Effector memory CD4-positive, alpha-beta T cell (primary cell): ENCODE measurements around the gene OGDHL.

ENCODE experiments used
- DNase-seq, 3 donors: peaks; one replicate each; pipeline ENCODE4 v3.0.0-alpha.2; 2020
- H3K27ac ChIP-seq: 2 replicates; pipeline ENCODE4 v1.7.0; 2013; ENCODE audit warnings: mild to moderate bottlenecking, low read length, moderate library complexity; ENCODE audit not compliant: insufficient read depth, poor library complexity, severe bottlenecking
- H3K27me3 ChIP-seq: replicated peaks from 2 replicates; pipeline ENCODE4 v1.7.0; 2013; ENCODE audit warnings: mild to moderate bottlenecking, low read length; ENCODE audit not compliant: insufficient read depth, control insufficient read depth, poor library complexity, severe bottlenecking
- H3K36me3 ChIP-seq: 2 replicates; pipeline ENCODE4 v1.7.0; 2013; ENCODE audit warnings: mild to moderate bottlenecking, low read length, moderate library complexity; ENCODE audit not compliant: control insufficient read depth, insufficient read depth
- H3K4me1 ChIP-seq: 2 replicates; pipeline ENCODE4 v1.7.0; 2013; ENCODE audit warnings: low read length, mild to moderate bottlenecking; ENCODE audit not compliant: control insufficient read depth, insufficient read depth, poor library complexity, severe bottlenecking
- H3K4me3 ChIP-seq: 2 replicates; pipeline ENCODE4 v1.7.0; 2013; ENCODE audit warnings: low read length, low read depth, mild to moderate bottlenecking; ENCODE audit not compliant: insufficient read depth, poor library complexity, severe bottlenecking
- H3K9me3 ChIP-seq: 2 replicates; pipeline ENCODE4 v1.7.0; 2013; ENCODE audit warnings: mild to moderate bottlenecking, low read length, moderate library complexity; ENCODE audit not compliant: control insufficient read depth

The OGDHL gene

DNA sequence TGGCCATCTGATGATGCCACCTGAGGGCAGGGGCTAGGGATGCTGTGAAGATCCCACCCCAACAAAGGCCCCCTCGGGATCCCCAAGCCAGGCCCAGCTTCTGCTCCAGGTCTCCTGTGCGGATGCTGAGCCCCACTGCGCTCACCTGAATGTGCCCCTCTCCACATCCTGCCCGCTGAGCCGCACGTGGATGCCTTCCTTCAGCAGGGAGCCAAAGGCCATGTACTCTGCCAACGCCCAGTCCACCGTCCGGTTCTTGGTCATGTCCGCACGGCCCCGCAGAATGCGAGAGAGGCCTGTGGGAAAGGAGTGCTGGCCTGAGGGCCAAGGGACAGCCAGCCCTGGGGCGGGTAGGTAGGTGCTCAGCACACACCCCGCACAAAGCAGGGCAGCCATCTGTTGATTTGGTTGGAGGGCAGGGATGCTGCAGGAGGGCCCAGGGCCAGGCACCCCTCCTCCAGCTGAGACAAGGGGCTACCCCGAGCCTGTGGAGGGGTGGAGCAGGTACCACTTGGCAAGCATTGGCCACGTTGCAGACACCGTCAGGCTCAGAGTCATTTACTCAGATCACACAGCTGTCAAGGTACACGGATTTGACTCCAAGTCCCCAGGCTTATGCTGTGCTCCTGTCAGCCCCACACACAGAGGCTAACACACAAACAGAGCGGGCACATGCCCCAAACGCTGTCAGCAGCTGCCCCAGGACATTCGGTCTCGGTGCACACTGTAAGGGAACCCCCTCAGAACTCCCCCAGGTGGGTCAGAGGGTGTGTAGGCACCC is 19.2 kb downstream of the OGDHL start:
- H3K36me3 ChIP-seq: no peaks in the 10 kb centered on the region

GRCh38 chr10:49741108-49741995 is 20.8 kb downstream of the OGDHL start:
- no peaks in the 10 kb centered on the region for H3K4me1 ChIP-seq
- no peak for DNase-seq

More for the DNA sequence above, 19.2 kb downstream of the OGDHL start:
- no peak overlapping the region for H3K27ac ChIP-seq
- DNase-seq: no peak
- H3K4me3 ChIP-seq: no peak overlapping the region
- H3K9me3 ChIP-seq: no peaks in the 10 kb centered on the region
- no peaks in the 10 kb centered on the region for H3K4me1 ChIP-seq
- H3K27me3 ChIP-seq: no peaks in the 10 kb centered on the region

DNA sequence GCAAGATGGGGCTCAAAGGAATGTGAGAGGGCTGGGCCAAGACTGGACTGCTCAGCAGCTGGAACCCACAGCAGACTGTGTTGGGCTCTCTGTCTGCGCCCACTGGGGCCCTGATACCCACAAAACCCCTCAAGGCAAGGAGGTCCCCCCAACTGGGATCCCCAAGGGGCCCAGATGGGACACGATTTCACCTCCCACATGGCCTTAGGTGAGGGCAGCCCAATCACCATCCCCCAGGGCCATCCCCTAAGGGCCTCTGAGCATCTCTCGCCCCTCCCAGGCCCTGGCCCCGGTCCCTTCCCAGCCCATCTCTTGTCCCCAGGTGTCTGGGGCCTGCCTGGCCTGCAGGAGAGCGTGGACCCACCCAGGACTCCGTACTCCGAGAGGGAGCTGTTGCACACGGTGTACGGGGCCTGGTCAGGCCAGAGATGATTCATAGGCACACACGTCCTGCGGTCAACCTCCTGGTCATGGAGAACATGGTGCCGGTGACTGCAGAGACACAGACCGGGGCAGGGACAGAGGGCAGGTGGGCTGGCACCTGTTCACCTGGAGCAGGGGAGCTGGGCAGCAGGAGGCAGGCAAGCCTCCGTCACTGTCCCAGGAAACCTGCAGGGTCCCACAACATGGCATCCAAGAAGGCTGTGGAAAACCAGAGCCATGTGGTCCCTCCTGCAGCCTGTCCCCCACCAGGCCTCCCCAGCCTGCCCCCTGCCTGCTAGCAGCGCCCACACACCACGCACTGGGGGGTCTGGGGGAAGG is 21.6 kb downstream of the OGDHL start:
- H3K4me1 ChIP-seq: no peaks in the 10 kb centered on the region
- no peak for DNase-seq
- H3K4me3 ChIP-seq: no peak overlapping the region
- H3K36me3 ChIP-seq: no peaks in the 10 kb centered on the region
- H3K27ac ChIP-seq: no peak overlapping the region
- no peaks in the 10 kb centered on the region for H3K9me3 ChIP-seq
- no peaks in the 10 kb centered on the region for H3K27me3 ChIP-seq

More at GRCh38 chr10:49741108-49741995, 20.8 kb downstream of the OGDHL start:
- Histone ChIP-seq H3K27me3 (no peaks in the 10 kb centered on the region), H3K4me3 (no peak overlapping the region), H3K27ac (no peak overlapping the region), H3K36me3 (no peaks in the 10 kb centered on the region), H3K9me3 (no peaks in the 10 kb centered on the region)

GRCh38 chr10:49739426-49739825 is 22.7 kb downstream of the OGDHL start:
- no peaks in the 10 kb centered on the region for H3K27me3 ChIP-seq
- H3K36me3 ChIP-seq: no peaks in the 10 kb centered on the region
- H3K4me1 ChIP-seq: no peaks in the 10 kb centered on the region
- no peaks in the 10 kb centered on the region for H3K9me3 ChIP-seq
- H3K27ac ChIP-seq: no peak overlapping the region
- no peak overlapping the region for H3K4me3 ChIP-seq
- no peak for DNase-seq

DNA sequence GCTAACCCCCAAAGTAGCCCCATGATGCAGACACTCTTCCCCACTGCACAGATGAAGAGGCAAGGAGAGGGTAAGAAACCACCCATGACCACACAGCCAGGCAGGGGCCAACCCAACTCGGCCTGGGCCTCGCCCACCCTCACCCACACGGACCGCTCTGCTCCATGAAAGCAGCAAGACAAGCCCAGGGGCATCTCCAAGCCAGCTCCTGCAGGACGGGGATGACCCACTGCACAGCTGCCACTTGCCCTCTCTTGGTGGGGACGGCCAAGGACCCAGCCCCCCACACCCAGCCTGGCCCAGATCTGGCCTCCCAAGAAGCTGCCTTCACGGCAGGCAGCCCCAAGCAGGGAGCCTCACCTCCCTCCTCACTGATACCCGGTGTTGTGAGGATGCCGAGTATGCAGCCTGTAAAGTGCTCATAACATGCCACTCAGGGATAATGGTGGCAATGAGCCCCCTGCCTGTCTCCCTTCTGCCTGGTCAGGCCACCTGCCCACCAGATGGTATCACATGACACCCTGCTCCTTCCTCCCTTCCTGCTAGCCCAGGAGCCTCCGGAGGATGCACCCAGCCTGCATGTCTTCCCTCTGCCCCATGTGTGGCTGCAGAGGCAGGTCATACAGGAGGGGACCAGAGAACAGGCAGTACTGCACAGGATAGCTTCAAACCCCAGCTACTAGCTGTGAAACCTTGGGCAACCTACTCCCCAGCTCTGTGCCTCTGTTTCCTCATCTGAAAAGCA is 23.3 kb downstream of the OGDHL start:
- H3K4me1 ChIP-seq: no peaks in the 10 kb centered on the region
- no peak overlapping the region for H3K4me3 ChIP-seq
- H3K36me3 ChIP-seq: no peaks in the 10 kb centered on the region
- H3K9me3 ChIP-seq: no peaks in the 10 kb centered on the region
- DNase-seq: no peak
- no peak overlapping the region for H3K27ac ChIP-seq
- no peaks in the 10 kb centered on the region for H3K27me3 ChIP-seq

GRCh38 chr10:49737474-49738201 is 24.5 kb downstream of the OGDHL start:
- DNase-seq: no peak
- H3K4me3 ChIP-seq: no peak overlapping the region
- H3K27me3 ChIP-seq: no peaks in the 10 kb centered on the region
- H3K36me3 ChIP-seq: no peaks in the 10 kb centered on the region
- H3K9me3 ChIP-seq: no peaks in the 10 kb centered on the region
- no peaks in the 10 kb centered on the region for H3K4me1 ChIP-seq
- no peak overlapping the region for H3K27ac ChIP-seq

- H3K4me1 ChIP-seq: no peaks in the 10 kb centered on the region
- H3K36me3 ChIP-seq: no peaks in the 10 kb centered on the region
- no peak for DNase-seq
- no peak overlapping the region for H3K4me3 ChIP-seq
- no peaks in the 10 kb centered on the region for H3K27me3 ChIP-seq
- H3K27ac ChIP-seq: no peak overlapping the region
- H3K9me3 ChIP-seq: no peaks in the 10 kb centered on the region
These were observed 25.5 kb downstream of the OGDHL start for GRCh38 chr10:49736564-49737113.

- no peaks in the 10 kb centered on the region for H3K4me1 ChIP-seq
- H3K27me3 ChIP-seq: no peaks in the 10 kb centered on the region
- H3K36me3 ChIP-seq: no peaks in the 10 kb centered on the region
- no peaks in the 10 kb centered on the region for H3K9me3 ChIP-seq
- no peak overlapping the region for H3K27ac ChIP-seq
- DNase-seq: no peak
- no peak overlapping the region for H3K4me3 ChIP-seq
These were observed 26.1 kb downstream of the OGDHL start for GRCh38 chr10:49735848-49736563.
